Muscle of arm (tissue), 12 donors: ENCODE data around the gene EIPR1. TPM values are rescaled to one million over a fixed set of nuclear protein-coding genes. Genes with fewer than 3 reads are reported as not detected.

Experiments
- DNase-seq: peaks from one replicate; pipeline ENCODE4 v3.0.0-alpha.2; 2013
- polyA plus RNA-seq, 12 donors: library from polyadenylated mRNA; unstranded; fragments of 120-200 nt; gene quantifications; one replicate each; pipeline ENCODE4 v1.2.1, GENCODE V29; 2013; ENCODE audit not compliant: insufficient read length in 12 of 12

EIPR1 gene
- polyA plus RNA-seq, 12 donors: 13.8 to 28.9 (median 16.1) TPM; not detected in 1

DNA sequence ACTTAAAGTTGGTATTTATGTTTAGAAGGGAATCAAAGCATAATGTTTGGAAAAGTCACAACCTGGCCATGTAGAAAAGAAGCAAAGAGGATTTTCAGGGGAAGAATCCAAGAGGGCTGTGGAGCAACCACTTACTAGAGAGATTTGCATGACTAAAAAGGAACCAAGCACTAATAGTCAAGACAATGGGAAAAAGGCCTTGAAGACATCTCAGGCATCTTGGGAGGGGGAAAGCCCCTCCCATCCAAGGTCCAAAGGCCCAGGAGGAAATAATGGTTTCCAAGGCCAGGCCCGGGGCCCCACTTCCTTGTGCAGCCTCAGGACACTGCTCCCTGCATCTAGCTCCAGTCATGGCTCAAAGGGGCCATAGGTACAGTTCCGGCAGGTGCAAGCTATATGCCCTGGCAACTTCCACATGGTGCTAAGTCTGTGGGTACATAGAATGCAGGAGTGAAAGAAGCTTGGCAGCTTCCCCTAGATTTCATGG lies 128.1 kb downstream of the EIPR1 start:
- no peak for DNase-seq

- DNase-seq: no peak
These were observed 128.7 kb downstream of the EIPR1 start for GRCh38 chr2:3248754-3249475.

- DNase-seq: no peak
These were observed 130.5 kb downstream of the EIPR1 start for GRCh38 chr2:3246928-3247714.

DNA sequence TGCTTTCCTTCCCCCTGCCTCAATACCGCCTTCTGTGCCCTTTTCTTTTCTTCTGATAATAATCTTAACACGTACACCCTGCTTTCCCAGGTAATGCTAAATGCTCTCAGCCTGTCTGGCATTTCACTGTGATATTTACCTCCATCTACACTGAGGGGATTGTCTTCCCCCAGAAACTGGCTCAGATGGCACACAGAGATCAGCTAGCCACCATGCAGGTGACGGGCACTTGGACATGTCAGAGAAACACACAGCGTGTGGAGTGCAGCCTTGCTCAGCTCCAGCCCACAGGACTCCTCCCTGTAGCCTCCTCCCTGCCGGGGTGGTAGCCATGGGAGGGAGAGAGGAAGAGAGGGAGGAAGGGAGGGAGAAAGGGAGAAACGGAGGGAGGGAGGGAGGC lies 131.2 kb downstream of the EIPR1 start:
- no peak for DNase-seq

GRCh38 chr2:3244486-3244885 lies 133.1 kb downstream of the EIPR1 start:
- no peak for DNase-seq

DNA sequence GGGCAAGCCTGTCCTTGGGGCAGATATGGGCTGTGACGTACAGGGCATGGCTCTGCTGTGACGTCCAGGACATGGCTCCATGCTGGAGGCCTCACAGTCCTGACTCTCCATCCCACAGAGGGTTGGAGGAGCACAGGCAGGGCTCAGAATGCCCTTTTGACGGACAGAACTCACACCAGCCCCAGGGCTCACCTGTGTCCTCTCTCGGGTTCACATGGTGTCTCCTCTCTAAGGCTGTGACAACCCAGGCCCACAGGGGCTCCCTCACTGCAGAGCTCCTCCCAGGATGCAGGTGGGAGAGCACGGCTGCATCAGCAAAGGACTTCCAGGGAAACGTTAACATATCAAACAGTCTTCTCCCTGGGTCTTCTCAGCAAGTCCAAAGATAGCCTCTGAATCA lies 133.8 kb downstream of the EIPR1 start:
- DNase-seq: no peak

- DNase-seq: peak; percentile 32
These were observed 134.8 kb downstream of the EIPR1 start for GRCh38 chr2:3242747-3243369.

- no peak for DNase-seq
These were observed 135.5 kb downstream of the EIPR1 start for GRCh38 chr2:3241971-3242746.

DNA sequence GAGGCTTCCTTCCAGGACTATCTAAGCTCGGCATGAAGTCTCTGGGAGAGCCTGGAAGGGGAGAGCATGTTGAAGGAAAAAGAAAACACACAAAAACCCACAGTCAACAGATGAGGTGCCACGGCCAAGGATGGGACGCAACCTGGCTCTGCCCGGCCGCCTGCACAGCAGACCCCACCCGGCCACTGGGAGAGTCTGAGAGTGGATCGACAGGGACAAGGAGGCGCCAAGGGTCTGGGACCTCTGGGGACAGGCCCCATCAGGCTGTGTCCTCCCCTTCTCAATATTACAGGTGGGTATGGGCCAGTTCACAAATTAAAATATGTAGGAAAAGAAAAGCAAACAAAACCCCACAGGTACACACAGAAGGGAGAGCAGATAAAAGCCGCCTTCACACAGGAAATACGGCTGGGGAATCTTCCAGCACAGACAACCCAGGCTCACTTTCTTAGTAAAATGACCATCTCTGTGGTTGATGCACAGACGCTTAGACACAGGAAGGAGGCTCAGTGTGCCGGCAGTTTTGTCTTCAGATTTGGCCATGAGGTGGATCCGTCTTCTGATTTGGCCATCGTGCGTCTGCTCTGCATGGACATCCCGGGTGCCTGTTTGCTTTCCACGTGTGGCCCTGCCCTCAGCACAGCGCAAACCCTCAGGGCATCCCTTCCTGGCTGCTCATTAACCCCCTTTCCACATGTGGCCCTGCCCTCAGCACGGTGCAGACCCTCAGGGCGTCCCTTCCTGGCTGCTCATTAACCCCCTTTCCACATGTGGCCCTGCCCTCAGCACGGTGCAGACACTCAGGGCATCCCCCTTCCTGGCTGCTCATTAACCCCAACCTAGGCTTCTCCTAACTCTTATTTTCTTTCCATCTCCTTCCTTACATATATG lies 138.4 kb downstream of the EIPR1 start:
- no peak for DNase-seq

DNA sequence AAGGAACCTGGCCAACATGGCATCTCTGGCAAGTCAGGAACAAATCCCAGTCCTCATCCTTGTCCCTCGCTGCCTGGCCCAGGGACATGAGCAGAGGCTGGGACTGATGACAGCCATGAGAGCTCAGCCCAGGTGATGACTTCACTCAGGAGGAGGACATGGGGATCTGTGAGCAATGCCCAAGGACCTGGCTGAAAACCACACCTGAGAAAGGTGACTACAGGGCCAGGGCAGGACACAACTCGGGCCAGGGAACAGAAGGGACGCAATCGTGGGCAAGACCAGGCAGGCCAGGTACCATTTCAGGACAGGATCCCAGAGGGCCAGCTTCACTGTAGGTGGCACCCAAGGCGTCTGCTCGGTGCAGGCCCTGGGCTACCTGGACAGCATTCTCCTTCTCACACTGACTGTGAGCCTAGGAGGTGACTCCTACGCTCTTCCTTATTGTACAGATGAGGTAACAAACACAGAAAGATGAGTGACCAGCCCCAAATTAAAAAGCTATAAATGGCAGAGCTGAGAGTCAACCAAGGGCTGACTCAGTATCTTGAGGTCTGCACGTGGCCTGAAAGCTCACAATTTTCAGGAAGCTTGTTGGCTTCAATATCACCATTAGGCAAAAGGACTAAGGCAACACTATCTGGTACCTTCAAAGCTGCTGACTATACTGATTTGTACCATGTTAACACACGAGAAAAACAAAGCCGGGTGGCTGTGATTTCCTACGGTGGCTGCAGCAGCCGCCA lies 141.1 kb downstream of the EIPR1 start:
- DNase-seq: no peak

DNA sequence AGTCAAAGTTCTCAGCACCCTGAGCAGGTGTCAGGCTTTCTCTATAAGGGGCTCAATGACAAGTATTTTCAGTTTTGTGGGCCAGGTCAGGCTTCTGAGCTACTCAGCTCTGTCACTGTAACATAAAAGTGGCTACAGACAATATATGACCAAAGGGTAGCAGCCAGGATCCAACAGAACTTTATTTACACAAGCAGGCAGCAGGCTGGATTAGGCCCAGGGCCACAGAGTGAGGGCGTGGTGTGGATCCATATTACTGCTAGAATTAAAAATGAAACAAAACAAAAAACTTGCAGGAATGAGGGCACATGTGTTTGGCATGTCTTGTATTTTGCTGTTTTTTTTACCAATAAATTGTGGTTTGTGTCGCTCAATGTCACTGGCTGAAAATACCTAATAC lies 143.7 kb downstream of the EIPR1 start:
- no peak for DNase-seq

DNA sequence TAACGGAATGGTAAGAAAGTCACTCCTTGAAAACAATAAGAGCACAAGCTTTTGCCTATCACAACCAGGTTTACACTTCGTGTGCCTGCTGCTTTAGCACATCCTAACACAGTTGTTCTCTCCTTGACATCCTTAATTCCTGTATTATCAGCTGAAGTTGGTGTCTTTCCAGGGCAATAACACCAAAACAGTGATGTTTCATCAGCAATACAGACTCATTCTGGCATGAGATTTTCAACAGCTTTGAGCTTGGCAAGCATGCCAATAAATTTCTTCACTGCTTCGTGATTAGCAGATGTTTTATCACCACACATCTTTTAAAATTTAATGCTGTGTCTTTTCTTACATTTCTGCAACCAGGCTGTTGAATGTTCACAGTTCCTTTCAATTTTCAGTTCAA lies 148.4 kb downstream of the EIPR1 start:
- DNase-seq: no peak

GRCh38 chr2:3224681-3225080 lies 152.9 kb downstream of the EIPR1 start:
- DNase-seq: no peak

DNA sequence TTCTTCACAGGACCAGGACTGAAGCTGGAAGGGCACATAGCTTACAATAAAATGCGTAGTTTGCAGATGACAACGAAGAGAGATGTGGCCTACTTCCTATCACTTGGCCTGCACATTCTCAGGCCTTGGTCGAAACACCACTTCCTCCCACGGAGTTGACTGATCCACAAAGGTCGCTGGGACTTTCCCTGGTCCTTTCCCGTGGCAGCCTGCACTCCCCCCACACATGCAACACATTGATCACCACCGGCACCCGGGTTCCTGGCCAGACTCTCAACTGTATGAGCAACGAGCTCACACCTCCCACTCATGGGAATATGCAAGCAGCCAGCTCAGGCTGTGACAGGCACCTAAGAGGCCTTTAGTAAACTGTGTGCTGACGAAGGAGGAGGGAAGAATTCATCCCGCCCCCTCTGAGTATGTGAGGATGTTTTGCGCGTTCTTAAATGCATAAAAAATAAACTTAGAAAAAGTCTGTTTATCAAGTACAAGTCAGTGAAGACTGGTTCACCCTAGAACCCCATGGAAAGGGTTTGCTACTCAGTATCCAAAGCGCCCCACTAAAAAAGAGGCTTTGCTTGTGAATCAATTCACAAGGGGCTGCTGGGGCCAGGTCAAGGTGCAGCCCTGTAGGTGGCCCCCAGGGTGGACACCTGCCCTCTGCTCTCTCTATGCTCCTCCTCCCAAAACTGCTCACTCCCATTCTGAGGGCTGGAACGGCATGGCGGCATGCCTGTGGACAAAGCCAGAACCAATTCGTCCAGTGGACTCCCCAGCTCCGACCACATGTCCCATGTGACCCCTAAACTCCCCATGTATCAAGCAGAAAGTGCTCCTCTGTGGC lies 154.3 kb downstream of the EIPR1 start:
- DNase-seq: no peak

DNA sequence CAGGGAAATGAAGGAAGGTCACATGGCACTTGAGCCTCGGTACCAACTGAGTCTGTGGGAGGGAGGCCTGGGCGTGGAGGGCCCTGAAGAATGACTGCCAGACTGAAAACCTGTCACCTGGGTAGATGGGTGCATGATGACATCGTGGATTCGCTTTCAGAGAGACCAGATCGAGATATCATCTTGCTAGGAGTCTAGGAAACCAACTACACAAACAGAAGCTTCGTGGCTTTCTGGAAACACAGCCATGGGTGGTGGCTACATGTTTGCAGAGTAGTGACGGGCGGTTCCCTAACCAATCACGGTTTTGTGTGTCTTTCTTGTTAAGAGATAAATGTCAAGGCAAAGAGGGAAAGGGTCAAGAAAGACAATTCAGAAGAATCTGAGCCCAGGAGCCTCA lies 155.0 kb downstream of the EIPR1 start:
- no peak for DNase-seq

DNA sequence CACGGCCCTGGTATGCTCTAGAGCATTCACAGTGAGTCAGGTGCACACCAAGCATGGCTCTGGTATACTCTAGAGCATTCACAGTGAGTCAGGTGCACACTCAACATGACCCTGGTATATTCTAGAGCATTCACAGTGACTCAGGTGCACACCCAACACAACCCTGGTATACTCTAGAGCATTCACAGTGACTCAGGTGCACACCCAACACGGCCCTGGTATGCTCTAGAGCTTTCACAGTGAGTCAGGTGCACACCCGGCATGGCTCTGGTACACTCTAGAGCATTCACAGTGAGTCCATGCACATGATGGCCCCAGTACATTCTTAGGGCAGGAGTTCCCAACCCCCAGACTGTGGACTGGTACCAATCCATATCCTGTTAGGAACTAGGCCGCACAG lies 158.1 kb downstream of the EIPR1 start:
- DNase-seq: no peak

GRCh38 chr2:3217646-3218045 lies 160.0 kb downstream of the EIPR1 start:
- DNase-seq: no peak

- DNase-seq: no peak
These were observed 160.7 kb downstream of the EIPR1 start for GRCh38 chr2:3216841-3217495.
